Testis (tissue), 5 donors: ENCODE measurements around the gene DHDH. TPM values are rescaled to one million over a fixed set of nuclear protein-coding genes. Genes with fewer than 3 reads are reported as not detected.
"Not testable (repeated sequence)": the region's sequence is repeated elsewhere in the genome, so short reads cannot be mapped to it uniquely, and the experiment has no call there.

Experiments used
- DNase-seq: peaks from one replicate; pipeline ENCODE4 v3.0.0-alpha.2; 2019
- H3K27ac ChIP-seq, 2 donors: fragments of 200-600 bp; sonication (generic); one replicate each; pipeline ENCODE4 v1.5.1; 2019
- H3K27me3 ChIP-seq: fragments of 200-600 bp; sonication (generic); one replicate; pipeline ENCODE4 v1.5.1; 2019
- H3K36me3 ChIP-seq: fragments of 200-600 bp; sonication (generic); one replicate; pipeline ENCODE4 v1.5.1; 2017; ENCODE audit warnings: low read depth; ENCODE audit errors: missing control alignments
- H3K4me1 ChIP-seq: fragments of 200-600 bp; sonication (generic); one replicate; pipeline ENCODE4 v1.5.1; 2019
- H3K4me3 ChIP-seq, 2 donors: fragments of 200-600 bp; sonication (generic); one replicate each; pipeline ENCODE4 v1.5.1; 2017 to 2019
- H3K9me3 ChIP-seq: fragments of 200-600 bp; sonication (generic); one replicate; pipeline ENCODE4 v1.5.1; 2017
- POLR2A ChIP-seq: fragments of 450-650 bp; IDR thresholded peaks from one replicate; pipeline ENCODE4 v1.6.1; 2017; ENCODE audit warnings: antibody characterized with exemption, mild to moderate bottlenecking, moderate library complexity
- WGBS, 2 donors: methylation state at CpG; one replicate each; pipeline ENCODE4 v1.1.5; 2018; 5-methylcytosine and 5-hydroxymethylcytosine counted together
- intact Hi-C: fragments of 100-400 bp; cut with DNase I; formaldehyde crosslinking; loops from one replicate; pipeline ENCODE4 v1.15.1; 2023; ENCODE audit warnings: low total_unique reads
- long read RNA-seq, 2 donors: transcript quantifications; one replicate each; lab custom pipeline, GENCODE V29; 2026
- polyA plus RNA-seq: library from polyadenylated mRNA; stranded (reverse); fragments of 350-450 nt; fragmentation: Illumina TruSeq; extraction: RNeasy Lipid Tissue Mini Kit (QIAGEN cat#74804); gene quantifications from one replicate; pipeline ENCODE4 v1.2.3, GENCODE V29; 2014; ENCODE audit warnings: low read depth, low replicate concordance; ENCODE audit not compliant: insufficient read depth
- total RNA-seq, 2 donors: library from RNA; depleted of rRNA; stranded (reverse); fragments of >200 nt; gene quantifications; one replicate each; pipeline ENCODE4 v1.2.3, GENCODE V29; 2016
- TF ChIP-seq, protein P1 (sequence below), 3 experiments: fragments of 450-650 bp in 2 of 3; fragments of 200-600 bp in 1 of 3; sonication (generic) in 1 of 3; IDR thresholded peaks; one replicate each; pipeline ENCODE4 v1.5.1; 2016 to 2019; ENCODE audit warnings: antibody characterized with exemption in 3 of 3, mild to moderate bottlenecking in 2 of 3, moderate library complexity in 1 of 3

DHDH gene
- total RNA-seq (1 to 10 TPM; 2.3 to 2.4 TPM), polyA plus RNA-seq (3.1 TPM)
- long read RNA-seq, donor 1, result 0 reads
- long read RNA-seq, donor 2, result 0 reads

DNA sequence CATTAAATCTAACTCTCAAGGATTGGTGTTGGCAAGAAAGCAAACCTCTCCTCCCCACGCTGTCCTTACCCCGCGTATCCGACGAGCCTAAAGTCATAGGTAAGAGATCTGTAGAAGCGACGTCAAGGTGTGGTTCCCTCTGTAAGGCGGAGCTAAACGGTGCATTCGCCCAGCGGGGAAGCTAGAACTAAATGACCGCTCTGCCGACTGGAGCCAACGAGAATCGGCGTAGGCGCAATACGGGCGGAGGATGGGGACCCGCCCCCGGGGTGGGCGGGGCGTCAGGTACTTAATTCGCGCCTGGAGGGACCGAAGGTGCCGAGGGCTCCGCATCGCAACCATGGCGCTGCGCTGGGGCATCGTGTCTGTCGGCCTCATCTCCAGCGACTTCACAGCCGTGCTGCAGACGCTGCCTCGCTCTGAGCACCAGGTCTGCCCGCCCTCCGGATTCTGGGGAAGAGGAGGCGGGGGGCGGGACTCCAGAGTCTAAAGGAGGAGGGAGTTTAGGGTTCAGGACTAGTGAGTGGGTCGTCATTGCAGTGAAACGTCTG is at the start of gene DHDH:
Gene DHDH (plus strand): TSS at position 318 of the 551 bp plus-strand sequence. CDS start 23 bp downstream, at position 341.
- Histone ChIP-seq H3K36me3 (no peaks in the 10 kb centered on the region), H3K4me3 (peak within 1 kb of the TSS; percentile 47 to 53), H3K4me1 (peaks cover 5% of the 10 kb centered on the region), H3K27ac (no peak within 1 kb of the TSS), H3K27me3 (no peaks in the 10 kb centered on the region), H3K9me3 (no peaks in the 10 kb centered on the region)
- 0% methylated on average over 43 of the region's 43 CpGs for WGBS, 2 donors
- intact Hi-C loops, result no loop called here
- DNase-seq, result peak; percentile 86
- TF ChIP-seq POLR2A, result no peak
- TF ChIP-seq, protein P1, sequence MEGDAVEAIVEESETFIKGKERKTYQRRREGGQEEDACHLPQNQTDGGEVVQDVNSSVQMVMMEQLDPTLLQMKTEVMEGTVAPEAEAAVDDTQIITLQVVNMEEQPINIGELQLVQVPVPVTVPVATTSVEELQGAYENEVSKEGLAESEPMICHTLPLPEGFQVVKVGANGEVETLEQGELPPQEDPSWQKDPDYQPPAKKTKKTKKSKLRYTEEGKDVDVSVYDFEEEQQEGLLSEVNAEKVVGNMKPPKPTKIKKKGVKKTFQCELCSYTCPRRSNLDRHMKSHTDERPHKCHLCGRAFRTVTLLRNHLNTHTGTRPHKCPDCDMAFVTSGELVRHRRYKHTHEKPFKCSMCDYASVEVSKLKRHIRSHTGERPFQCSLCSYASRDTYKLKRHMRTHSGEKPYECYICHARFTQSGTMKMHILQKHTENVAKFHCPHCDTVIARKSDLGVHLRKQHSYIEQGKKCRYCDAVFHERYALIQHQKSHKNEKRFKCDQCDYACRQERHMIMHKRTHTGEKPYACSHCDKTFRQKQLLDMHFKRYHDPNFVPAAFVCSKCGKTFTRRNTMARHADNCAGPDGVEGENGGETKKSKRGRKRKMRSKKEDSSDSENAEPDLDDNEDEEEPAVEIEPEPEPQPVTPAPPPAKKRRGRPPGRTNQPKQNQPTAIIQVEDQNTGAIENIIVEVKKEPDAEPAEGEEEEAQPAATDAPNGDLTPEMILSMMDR (IDR thresholded peaks at IDR 0.05), result no peak

DNA sequence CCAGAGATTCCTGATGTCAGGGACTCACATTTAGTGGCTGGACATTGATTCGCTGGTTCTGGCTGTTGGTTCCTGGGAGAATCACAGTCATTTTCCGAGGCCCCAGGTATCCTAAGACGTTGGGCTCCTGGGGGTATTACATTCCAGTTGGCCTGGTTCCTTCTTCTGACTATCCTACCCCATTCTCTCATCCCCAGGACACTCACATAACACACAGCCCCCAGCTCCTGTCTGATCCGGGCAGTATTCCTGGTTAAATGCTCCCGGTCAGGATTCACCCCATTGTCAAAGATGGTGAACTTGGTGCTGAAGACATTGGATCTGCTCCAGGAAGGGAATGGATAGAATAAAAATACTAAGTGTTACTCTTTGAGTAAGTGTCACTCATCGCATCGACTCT is 49.8 kb upstream of the DHDH start:
- no peak overlapping the region for H3K27ac ChIP-seq
- intact Hi-C loops, result no loop called here
- WGBS, 2 donors, result 91 to 95% methylated on average over 7 of the region's 7 CpGs
- H3K36me3 ChIP-seq, result no peaks in the 10 kb centered on the region
- peaks cover 5% of the 10 kb centered on the region for H3K4me1 ChIP-seq
- DNase-seq, result no peak
- H3K4me3 ChIP-seq, result no peak overlapping the region
- TF ChIP-seq, protein P1 (IDR thresholded peaks at IDR 0.05), result no peak
- no peak for TF ChIP-seq POLR2A
- no peaks in the 10 kb centered on the region for H3K9me3 ChIP-seq
- H3K27me3 ChIP-seq, result no peaks in the 10 kb centered on the region

DNA sequence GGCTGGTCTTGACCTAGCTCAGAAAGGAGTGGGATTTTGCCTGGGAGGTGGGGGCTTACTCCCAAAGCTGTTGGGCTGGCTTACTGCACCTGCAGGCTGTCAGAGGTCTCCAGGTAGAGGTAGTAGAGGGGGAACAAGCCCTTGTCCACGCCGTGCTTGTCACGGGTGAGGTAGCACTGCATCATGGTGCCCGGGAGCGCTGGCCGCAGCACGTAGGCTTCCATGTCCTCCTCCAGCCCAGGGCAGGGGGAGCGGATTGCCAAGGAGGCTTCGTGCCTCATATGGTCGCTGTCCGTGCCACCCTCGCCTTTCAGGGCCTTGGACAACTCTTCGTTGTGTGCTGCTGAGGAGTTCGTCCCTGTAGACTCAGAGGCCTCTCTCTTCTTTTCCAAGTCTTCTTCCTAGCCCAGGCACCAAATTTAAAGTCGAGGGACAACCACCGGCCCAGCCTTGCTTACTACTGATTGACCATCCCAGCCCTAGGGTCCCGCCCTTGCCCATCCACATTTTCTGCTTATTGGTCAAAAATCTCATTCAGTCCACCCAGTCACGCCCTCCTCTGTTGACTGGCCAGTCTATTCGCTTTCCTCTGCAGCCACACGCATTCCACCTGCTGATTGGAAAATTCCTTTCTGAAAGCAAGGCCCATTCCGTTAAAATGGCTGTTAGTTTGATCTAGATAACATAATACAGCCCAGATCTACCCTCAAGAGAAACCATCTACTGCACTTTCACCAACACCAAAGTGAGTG is 45.5 kb upstream of the DHDH start:
- TF ChIP-seq, protein P1 (IDR thresholded peaks at IDR 0.05), result no peak
- no peak for TF ChIP-seq POLR2A
- Histone ChIP-seq H3K4me1 (no peaks in the 10 kb centered on the region), H3K27ac (no peak overlapping the region), H3K9me3 (no peaks in the 10 kb centered on the region), H3K4me3 (no peak overlapping the region), H3K36me3 (no peaks in the 10 kb centered on the region), H3K27me3 (no peaks in the 10 kb centered on the region)
- WGBS, 2 donors, result 85 to 95% methylated on average over 14 to 21 of the region's 21 CpGs
- DNase-seq, result no peak
- intact Hi-C loops, result no loop called here

GRCh38 chr19:48889496-48889895 is 44.0 kb upstream of the DHDH start:
- H3K36me3 ChIP-seq, DNase-seq, H3K9me3 ChIP-seq, H3K4me3 ChIP-seq, H3K4me1 ChIP-seq, intact Hi-C loops, H3K27ac ChIP-seq, H3K27me3 ChIP-seq: not testable (repeated sequence)
- WGBS, 2 donors, result 73 to 84% methylated on average over 3 of the region's 3 CpGs

- WGBS, 2 donors, result 80 to 90% methylated on average over 4 of the region's 4 CpGs
- TF ChIP-seq POLR2A, result no peak
- intact Hi-C loops, result no loop called here
These were observed 42.9 kb upstream of the DHDH start for GRCh38 chr19:48890551-48890950.

More at GRCh38 chr19:48890551-48890950, 42.9 kb upstream of the DHDH start:
- Histone ChIP-seq H3K27ac (no peak overlapping the region), H3K4me1 (no peaks in the 10 kb centered on the region), H3K36me3 (no peaks in the 10 kb centered on the region), H3K4me3 (no peak overlapping the region), H3K9me3 (no peaks in the 10 kb centered on the region), H3K27me3 (no peaks in the 10 kb centered on the region)
- DNase-seq, result no peak
